Activated CD4-positive, alpha-beta T cell treated with anti-CD3 and anti-CD28 coated beads for 48 hours (primary cell): ENCODE measurements around the gene BEND3.
"Not testable (repeated sequence)": the region's sequence is repeated elsewhere in the genome, so short reads cannot be mapped to it uniquely, and the experiment has no call there.

Experiments
- DNase-seq: peaks from one replicate; pipeline ENCODE4 v3.0.0-alpha.2; 2020

BEND3 gene

GRCh38 chr6:107114926-107115694 is at the start of gene BEND3:
TSS of gene BEND3 (minus strand) at chr6:107115515. CDS start at chr6:107099285, 16,230 bp downstream.
- DNase-seq, result peak; percentile 43

GRCh38 chr6:107164299-107164698 is 49.0 kb upstream of the BEND3 start:
- not testable (repeated sequence) for DNase-seq

GRCh38 chr6:107161521-107161920 is 46.2 kb upstream of the BEND3 start:
- DNase-seq, result no peak

GRCh38 chr6:107156617-107157016 is 41.3 kb upstream of the BEND3 start:
- no peak for DNase-seq

- DNase-seq, result no peak
Measured at GRCh38 chr6:107154801-107155160, 39.5 kb upstream of the BEND3 start.

- no peak for DNase-seq
Measured at GRCh38 chr6:107154131-107154800, 39.0 kb upstream of the BEND3 start.

GRCh38 chr6:107152638-107153430 is 37.5 kb upstream of the BEND3 start:
- DNase-seq, result no peak

GRCh38 chr6:107144666-107145065 is 29.4 kb upstream of the BEND3 start:
- DNase-seq, result no peak

- DNase-seq, result no peak
Measured at GRCh38 chr6:107144014-107144413, 28.7 kb upstream of the BEND3 start.

- no peak for DNase-seq
Measured at GRCh38 chr6:107140581-107140980, 25.3 kb upstream of the BEND3 start.

GRCh38 chr6:107136324-107136723 is 21.0 kb upstream of the BEND3 start:
- DNase-seq, result not testable (repeated sequence)

GRCh38 chr6:107135048-107135680 is 19.8 kb upstream of the BEND3 start:
- DNase-seq, result not testable (repeated sequence)

- DNase-seq, result peak; percentile 40
Measured at GRCh38 chr6:107132330-107132954, 17.1 kb upstream of the BEND3 start.

- no peak for DNase-seq
Measured at GRCh38 chr6:107129370-107129925, 14.1 kb upstream of the BEND3 start.

- DNase-seq, result no peak
Measured at GRCh38 chr6:107128577-107128976, 13.3 kb upstream of the BEND3 start.

GRCh38 chr6:107128175-107128574 is 12.9 kb upstream of the BEND3 start:
- no peak for DNase-seq

GRCh38 chr6:107125771-107126170 is 10.5 kb upstream of the BEND3 start:
- DNase-seq, result no peak

GRCh38 chr6:107124934-107125348 is 9.6 kb upstream of the BEND3 start:
- no peak for DNase-seq

GRCh38 chr6:107123501-107123900 is 8.2 kb upstream of the BEND3 start:
- DNase-seq, result no peak

- no peak for DNase-seq
Measured at GRCh38 chr6:107122748-107123147, 7.4 kb upstream of the BEND3 start.

GRCh38 chr6:107121964-107122495 is 6.7 kb upstream of the BEND3 start:
- DNase-seq, result no peak

- no peak for DNase-seq
Measured at GRCh38 chr6:107121266-107121665, 6.0 kb upstream of the BEND3 start.
